ENCODE measurements around the gene SSR4.
A peak's percentile ranks its signal among the peaks of the same experiment; 100 is the strongest.
"Not testable (repeated sequence)": the region's sequence is repeated elsewhere in the genome, so short reads cannot be mapped to it uniquely, and the experiment has no call there.

Gene SSR4

GRCh38 chrX:153794018-153794896 is at the start of gene SSR4, which contains the start of gene IDH3G:
Gene SSR4 (plus strand): TSS chrX:153794668. CDS start chrX:153794688, 20 bp downstream.
Gene IDH3G (minus strand): TSS chrX:153794375. CDS start chrX:153794326, 49 bp downstream.
- Histone ChIP-seq H3K9ac (ENCODE audit: low read depth, low read length, poor library complexity, severe bottlenecking) (peak within 1 kb of the TSS; percentile 95), H3F3A (ENCODE audit: low read depth) (no peaks in the 10 kb centered on the region), H3K36me3 (ENCODE audit: insufficient read depth, low read length) (no peaks in the 10 kb centered on the region), H3K9me3 (ENCODE audit: insufficient read depth, low read depth, low read length) (no peaks in the 10 kb centered on the region), H4K20me1 (ENCODE audit: insufficient read depth, low read length, poor library complexity, severe bottlenecking) (peaks cover 18% of the 10 kb centered on the region), H3K79me2 (ENCODE audit: insufficient read depth, low read length) (peaks cover 71% of the 10 kb centered on the region), H3K9me2 (replicated peaks; ENCODE audit: low read depth, low read length) (no peaks in the 10 kb centered on the region), H3K4me3 (ENCODE audit: low read length, poor library complexity, severe bottlenecking) (peak within 1 kb of the TSS; percentile 94), H3K4me1 (ENCODE audit: insufficient read depth, low read length, poor library complexity, severe bottlenecking) (peaks cover 26% of the 10 kb centered on the region), H3K4me2 (ENCODE audit: low read depth, low read length, poor library complexity, severe bottlenecking) (peak within 1 kb of the TSS; percentile 93), H2AFZ (ENCODE audit: low read length) (peak within 1 kb of the TSS; percentile 83; the same call in 1 of the 2 replicates), H3K27me3 (ENCODE audit: insufficient read depth, low read length, poor library complexity, severe bottlenecking) (no peaks in the 10 kb centered on the region)
- no peak for TF ChIP-seq EZH2phosphoT487 (IDR thresholded peaks at IDR 0.05; ENCODE audit: borderline replicate concordance)
- TF ChIP-seq, protein P1, sequence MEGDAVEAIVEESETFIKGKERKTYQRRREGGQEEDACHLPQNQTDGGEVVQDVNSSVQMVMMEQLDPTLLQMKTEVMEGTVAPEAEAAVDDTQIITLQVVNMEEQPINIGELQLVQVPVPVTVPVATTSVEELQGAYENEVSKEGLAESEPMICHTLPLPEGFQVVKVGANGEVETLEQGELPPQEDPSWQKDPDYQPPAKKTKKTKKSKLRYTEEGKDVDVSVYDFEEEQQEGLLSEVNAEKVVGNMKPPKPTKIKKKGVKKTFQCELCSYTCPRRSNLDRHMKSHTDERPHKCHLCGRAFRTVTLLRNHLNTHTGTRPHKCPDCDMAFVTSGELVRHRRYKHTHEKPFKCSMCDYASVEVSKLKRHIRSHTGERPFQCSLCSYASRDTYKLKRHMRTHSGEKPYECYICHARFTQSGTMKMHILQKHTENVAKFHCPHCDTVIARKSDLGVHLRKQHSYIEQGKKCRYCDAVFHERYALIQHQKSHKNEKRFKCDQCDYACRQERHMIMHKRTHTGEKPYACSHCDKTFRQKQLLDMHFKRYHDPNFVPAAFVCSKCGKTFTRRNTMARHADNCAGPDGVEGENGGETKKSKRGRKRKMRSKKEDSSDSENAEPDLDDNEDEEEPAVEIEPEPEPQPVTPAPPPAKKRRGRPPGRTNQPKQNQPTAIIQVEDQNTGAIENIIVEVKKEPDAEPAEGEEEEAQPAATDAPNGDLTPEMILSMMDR (conservative IDR thresholded peaks at IDR 0.05; ENCODE audit: low read length), result no peak

GRCh38 chrX:153745067-153745433 is 49.4 kb upstream of the SSR4 start:
- H3K4me1 ChIP-seq (ENCODE audit: insufficient read depth, low read length, poor library complexity, severe bottlenecking); H3K4me3 ChIP-seq (ENCODE audit: low read length, poor library complexity, severe bottlenecking); H3F3A ChIP-seq (ENCODE audit: low read depth); H3K79me2 ChIP-seq (ENCODE audit: insufficient read depth, low read length); H3K4me2 ChIP-seq (ENCODE audit: low read depth, low read length, poor library complexity, severe bottlenecking); H3K27me3 ChIP-seq (ENCODE audit: insufficient read depth, low read length, poor library complexity, severe bottlenecking); H3K36me3 ChIP-seq (ENCODE audit: insufficient read depth, low read length); H2AFZ ChIP-seq (ENCODE audit: low read length); H3K9ac ChIP-seq (ENCODE audit: low read depth, low read length, poor library complexity, severe bottlenecking); H4K20me1 ChIP-seq (ENCODE audit: insufficient read depth, low read length, poor library complexity, severe bottlenecking); H3K9me2 ChIP-seq (replicated peaks; ENCODE audit: low read depth, low read length); H3K9me3 ChIP-seq (ENCODE audit: insufficient read depth, low read depth, low read length): not testable (repeated sequence)

DNA sequence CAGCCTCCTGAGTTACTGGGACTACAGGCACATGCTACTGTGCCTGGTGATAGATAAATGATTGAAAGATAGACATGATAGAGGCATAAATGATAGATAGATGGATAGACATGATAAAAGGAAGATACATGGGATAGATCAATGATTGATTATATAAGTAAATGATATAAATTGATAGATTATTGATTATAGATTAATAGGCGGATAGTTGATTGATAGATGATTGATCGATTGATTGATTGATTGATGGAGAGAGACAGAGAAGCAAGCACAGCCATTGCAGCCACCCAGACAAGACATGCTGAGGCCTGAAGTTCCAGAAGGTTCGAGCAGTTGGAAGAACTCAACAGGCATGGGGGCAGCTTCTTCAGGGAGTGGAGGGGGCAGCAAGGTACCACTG is 48.1 kb upstream of the SSR4 start:
- Histone ChIP-seq H2AFZ (ENCODE audit: low read length) (no peak overlapping the region), H3K4me2 (ENCODE audit: low read depth, low read length, poor library complexity, severe bottlenecking) (no peak overlapping the region), H3K9me2 (replicated peaks; ENCODE audit: low read depth, low read length) (no peaks in the 10 kb centered on the region), H3K4me1 (ENCODE audit: insufficient read depth, low read length, poor library complexity, severe bottlenecking) (no peaks in the 10 kb centered on the region), H3K27me3 (ENCODE audit: insufficient read depth, low read length, poor library complexity, severe bottlenecking) (no peaks in the 10 kb centered on the region), H3F3A (ENCODE audit: low read depth) (no peaks in the 10 kb centered on the region), H3K9ac (ENCODE audit: low read depth, low read length, poor library complexity, severe bottlenecking) (no peak overlapping the region), H4K20me1 (ENCODE audit: insufficient read depth, low read length, poor library complexity, severe bottlenecking) (no peaks in the 10 kb centered on the region), H3K79me2 (ENCODE audit: insufficient read depth, low read length) (no peaks in the 10 kb centered on the region), H3K4me3 (ENCODE audit: low read length, poor library complexity, severe bottlenecking) (no peak overlapping the region), H3K36me3 (ENCODE audit: insufficient read depth, low read length) (no peaks in the 10 kb centered on the region), H3K9me3 (ENCODE audit: insufficient read depth, low read depth, low read length) (no peaks in the 10 kb centered on the region)
- no peak for TF ChIP-seq EZH2phosphoT487 (IDR thresholded peaks at IDR 0.05; ENCODE audit: borderline replicate concordance)
- TF ChIP-seq, protein P1 (conservative IDR thresholded peaks at IDR 0.05; ENCODE audit: low read length), result no peak

GRCh38 chrX:153746991-153747390 is 47.5 kb upstream of the SSR4 start:
- H3K4me1 ChIP-seq (ENCODE audit: insufficient read depth, low read length, poor library complexity, severe bottlenecking), result not testable (repeated sequence)

GRCh38 chrX:153749017-153749416 is 45.5 kb upstream of the SSR4 start:
- not testable (repeated sequence) for H3K9ac ChIP-seq (ENCODE audit: low read depth, low read length, poor library complexity, severe bottlenecking); H3K27me3 ChIP-seq (ENCODE audit: insufficient read depth, low read length, poor library complexity, severe bottlenecking); H2AFZ ChIP-seq (ENCODE audit: low read length); H3K9me2 ChIP-seq (replicated peaks; ENCODE audit: low read depth, low read length); H3F3A ChIP-seq (ENCODE audit: low read depth); H3K36me3 ChIP-seq (ENCODE audit: insufficient read depth, low read length); H3K4me2 ChIP-seq (ENCODE audit: low read depth, low read length, poor library complexity, severe bottlenecking); H3K4me3 ChIP-seq (ENCODE audit: low read length, poor library complexity, severe bottlenecking); H3K4me1 ChIP-seq (ENCODE audit: insufficient read depth, low read length, poor library complexity, severe bottlenecking); H3K79me2 ChIP-seq (ENCODE audit: insufficient read depth, low read length); H3K9me3 ChIP-seq (ENCODE audit: insufficient read depth, low read depth, low read length); H4K20me1 ChIP-seq (ENCODE audit: insufficient read depth, low read length, poor library complexity, severe bottlenecking)

More at GRCh38 chrX:153746991-153747390, 47.5 kb upstream of the SSR4 start:
- not testable (repeated sequence) for H3K36me3 ChIP-seq (ENCODE audit: insufficient read depth, low read length); H4K20me1 ChIP-seq (ENCODE audit: insufficient read depth, low read length, poor library complexity, severe bottlenecking); H3F3A ChIP-seq (ENCODE audit: low read depth); H3K27me3 ChIP-seq (ENCODE audit: insufficient read depth, low read length, poor library complexity, severe bottlenecking); H2AFZ ChIP-seq (ENCODE audit: low read length); H3K4me3 ChIP-seq (ENCODE audit: low read length, poor library complexity, severe bottlenecking); H3K9ac ChIP-seq (ENCODE audit: low read depth, low read length, poor library complexity, severe bottlenecking); H3K4me2 ChIP-seq (ENCODE audit: low read depth, low read length, poor library complexity, severe bottlenecking); H3K9me3 ChIP-seq (ENCODE audit: insufficient read depth, low read depth, low read length); H3K9me2 ChIP-seq (replicated peaks; ENCODE audit: low read depth, low read length); H3K79me2 ChIP-seq (ENCODE audit: insufficient read depth, low read length)

Measured in Loucy (cell line).